Bone marrow (tissue), 2 donors: ENCODE results near the gene LIG1.
"Not testable (repeated sequence)": the region's sequence is repeated elsewhere in the genome, so short reads cannot be mapped to it uniquely, and the experiment has no call there.

Source experiments
- DNase-seq, 2 donors: peaks; one replicate each; lab custom pipeline; 2025; lab: John Stamatoyannopoulos, UW

The LIG1 gene

DNA sequence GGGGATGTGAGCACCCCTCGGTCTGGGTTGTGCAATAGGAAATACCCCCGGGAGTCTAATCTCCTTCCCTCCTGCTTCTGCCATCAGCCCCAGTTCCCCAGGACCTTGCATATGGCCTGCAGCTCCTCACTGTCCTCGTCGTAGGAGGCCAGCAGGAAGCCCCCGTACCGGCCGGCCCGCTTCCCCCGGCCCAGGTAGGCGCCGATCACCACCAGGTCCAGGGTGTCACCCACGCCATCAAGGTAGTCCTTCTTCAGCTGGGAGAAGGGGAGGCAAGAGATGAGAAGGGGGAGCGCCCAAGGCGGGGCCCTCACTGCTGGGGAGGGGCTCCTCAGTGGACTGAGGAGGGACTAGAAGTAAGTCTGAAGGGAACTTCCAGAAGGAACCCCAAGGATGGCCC lies 49.1 kb downstream of the LIG1 start:
- DNase-seq, result no peak

DNA sequence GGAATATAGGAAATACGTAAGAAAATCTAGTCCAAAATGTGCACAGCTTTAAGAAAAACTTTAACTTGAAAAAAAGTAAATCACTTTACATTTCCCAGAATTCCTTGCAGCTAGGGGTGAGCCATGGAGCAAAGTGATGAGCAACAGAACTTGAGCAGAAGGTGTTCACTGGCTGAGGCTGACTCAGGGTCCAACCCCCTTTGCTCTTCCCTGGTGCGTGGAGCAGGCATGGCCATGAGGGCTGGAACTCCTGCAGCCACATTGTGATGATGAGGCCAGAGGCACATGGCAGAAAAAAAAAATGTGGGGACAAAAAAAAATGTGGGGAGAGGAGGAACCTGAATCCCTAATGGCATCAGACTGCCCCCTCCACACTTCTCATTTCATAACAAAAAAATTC lies 49.6 kb downstream of the LIG1 start:
- DNase-seq, result no peak

DNA sequence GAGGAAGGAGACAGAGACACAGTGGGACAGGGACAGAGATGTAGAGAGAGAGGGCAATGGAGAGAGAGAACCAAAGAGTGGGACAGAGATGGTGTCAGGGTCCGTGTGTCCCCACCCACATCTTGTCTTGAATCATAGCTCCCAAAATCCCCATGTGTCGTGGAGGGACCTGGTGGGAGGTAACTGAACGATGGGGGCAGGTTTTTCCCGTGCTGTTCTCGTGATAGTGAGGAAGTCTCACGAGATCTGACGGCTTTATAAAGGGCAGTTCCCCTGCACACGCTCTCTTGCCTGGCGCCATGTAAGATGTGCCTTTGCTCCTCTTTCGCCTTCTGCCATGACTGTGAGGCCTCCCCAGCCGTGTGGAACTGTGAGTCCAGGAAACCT lies 52.0 kb downstream of the LIG1 start:
- DNase-seq, result no peak

DNA sequence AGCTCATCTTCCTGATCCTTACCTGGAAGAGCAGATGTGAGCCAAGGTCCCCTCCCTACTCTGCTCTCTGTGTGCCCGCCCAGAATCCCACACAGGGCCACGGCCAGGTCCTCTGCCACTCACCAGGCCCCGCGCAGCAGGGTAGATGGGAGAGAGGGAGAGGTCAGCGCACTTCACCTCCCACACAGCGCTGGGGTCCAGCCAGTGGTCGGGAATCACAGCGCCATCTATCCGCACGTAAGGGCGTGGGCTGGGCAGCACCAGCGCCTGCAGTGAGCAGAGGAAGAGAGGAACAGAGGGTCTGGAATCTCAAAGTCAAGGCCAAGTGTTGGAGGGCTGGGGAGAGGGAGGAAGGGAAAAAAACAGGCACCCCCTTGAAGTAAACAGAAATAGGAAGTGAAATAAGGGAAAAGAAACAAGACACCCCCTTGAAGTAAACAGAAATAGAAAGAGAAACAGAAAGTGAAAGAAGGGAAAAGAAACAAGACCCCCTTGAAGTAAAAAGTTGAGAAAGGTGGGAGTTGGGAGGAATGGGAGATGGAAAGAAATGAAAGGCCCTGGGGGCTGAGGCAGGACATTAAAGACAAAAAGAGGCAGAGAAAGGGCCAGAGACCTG lies 52.5 kb downstream of the LIG1 start:
- no peak for DNase-seq

DNA sequence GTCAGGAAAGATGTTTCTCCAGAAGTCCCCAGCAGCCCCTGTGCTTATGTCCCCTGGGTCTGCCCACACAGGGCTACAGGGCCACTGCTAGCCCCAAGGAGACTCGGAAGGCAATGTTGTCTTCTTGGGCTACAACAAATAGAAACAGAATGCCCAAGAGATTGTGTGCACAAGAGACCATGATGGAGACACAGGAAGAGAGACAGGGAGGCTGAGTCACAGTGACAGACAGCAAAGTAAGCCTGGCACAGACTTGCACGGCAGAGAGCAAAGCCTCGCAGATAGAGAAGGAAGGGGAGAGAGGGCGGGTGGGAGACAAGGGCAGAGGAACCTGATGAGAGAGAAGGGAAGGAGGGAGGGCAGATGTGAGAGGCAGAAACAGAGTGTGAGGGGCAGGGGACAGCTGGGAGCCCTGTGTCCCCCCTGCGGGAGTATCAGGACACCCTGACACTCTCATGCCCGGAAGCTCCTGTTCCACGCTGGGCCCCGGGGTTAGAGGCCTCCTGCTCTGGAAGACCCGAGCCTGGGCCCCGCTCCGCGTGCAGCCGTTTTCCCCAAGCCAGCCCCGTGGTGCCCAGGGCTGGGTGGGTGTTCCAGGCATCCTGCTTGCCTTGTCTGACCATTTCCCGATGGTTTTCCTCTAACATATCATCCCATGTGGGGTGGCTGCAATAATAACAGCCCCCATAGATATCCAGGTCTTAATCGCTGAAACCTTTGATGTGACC lies 56.8 kb downstream of the LIG1 start:
- DNase-seq, result peak in 1 of 2 donors; percentile 77

DNA sequence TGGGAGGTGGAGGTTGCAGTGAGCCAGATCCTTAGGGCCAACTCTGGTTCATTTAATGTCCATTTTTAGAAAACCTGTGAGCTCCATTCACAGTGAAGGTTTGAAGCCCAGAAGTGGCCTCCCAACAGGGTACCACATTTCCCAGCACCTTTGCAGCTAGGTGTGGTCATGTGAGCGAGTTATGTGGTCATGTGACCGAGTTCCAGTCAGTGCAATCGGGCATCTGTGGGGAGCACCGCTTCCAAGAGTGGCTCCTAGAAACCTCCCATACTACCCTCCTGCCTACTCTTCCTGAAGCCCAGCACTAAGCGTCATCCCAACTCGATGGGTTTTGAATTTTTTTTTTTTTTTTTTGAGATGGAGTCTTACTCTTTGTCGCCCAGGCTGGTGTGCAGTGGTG lies 58.9 kb downstream of the LIG1 start:
- no peak for DNase-seq

DNA sequence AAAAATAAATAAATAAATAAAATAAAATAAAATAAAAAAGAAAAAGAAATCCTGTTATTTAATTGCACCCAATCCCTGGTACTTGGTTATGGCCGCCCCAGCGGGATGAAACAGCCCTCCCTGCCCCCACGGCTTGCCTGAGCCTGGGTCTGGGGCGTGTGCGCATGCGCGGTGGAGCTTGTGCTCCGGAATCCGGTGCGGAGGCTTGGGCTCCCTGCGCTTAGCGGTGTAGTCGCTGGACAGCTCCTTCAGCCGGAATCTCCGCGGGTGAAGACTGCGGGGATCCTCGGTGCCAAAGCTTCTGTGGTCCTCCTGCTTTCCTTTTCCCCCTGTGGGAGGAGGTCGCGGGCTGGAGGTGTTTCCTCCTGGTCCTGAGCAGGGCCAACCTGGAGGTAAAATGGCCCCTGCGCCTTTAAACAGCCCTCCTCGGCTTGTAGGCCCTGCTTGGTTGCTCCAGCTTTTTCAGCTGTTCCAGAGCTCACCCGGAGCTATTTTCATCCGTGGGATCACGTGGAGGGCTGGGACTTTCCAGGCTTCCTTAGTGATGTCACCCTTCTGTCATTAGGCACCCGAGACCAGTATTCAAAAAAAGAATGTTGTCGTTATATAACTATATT lies 59.7 kb downstream of the LIG1 start, which contains the start of gene PLA2G4C:
Gene PLA2G4C (minus strand): TSS at position 468 of the 617 bp plus-strand sequence. CDS start 4,288 bp downstream, outside the sequence.
- DNase-seq, result peak; percentile 65 to 89

DNA sequence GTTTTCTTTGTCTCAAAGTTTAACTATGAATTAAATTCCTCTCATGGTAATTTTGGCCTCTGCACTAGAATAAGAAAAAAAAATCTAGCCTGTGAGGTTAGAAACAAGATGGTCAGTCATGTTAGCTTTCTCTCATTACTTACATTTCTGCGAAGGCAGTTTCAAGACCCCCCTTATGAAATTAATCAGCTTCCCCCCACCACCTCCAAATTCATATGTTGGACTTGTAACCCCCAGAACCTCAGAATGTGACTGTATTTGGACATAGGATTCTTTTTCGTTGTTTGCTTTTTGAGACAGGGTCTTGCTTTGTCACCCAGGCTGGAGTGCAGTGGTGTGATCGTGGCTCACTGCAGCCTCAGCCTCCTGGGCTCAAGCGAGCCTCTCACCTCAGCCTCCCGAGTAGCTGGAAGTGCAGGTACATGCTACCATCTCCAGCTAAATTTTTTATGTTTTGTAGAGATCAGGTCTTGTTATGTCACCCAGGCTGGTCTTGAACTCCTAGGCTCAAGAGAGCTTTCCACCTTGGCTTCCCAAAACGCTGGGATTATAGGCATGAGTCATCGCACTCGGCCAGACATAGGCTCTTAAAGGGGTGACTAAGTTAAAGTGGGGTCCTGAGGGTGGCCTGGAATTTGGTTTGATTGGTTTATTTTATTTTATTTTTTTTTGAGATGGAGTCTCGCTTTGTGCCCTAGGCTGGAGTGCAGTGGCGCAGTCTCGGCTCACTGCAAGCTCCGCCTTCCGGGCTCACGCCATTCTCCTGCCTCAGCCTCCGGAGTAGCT lies 61.0 kb downstream of the LIG1 start:
- DNase-seq, result no peak

DNA sequence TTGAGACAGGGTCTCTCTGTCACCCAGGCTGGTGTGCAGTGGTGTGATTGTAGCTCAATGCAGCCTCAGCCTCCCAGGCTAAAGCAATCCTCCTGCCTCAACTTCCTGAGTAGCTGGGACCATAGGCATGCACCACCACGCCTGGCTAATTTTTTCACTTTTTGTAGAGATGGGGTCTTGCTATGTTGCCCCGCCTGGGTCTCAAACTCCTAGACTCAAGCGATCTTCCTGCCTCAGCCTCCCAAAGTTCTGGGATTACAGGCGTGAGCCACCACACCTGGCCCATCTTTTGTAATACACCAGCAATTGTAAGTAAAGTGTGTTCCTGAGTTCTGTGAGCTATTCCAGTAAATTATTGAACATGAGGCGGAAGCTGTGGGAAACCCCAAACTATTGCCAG lies 66.2 kb downstream of the LIG1 start:
- DNase-seq, result no peak

DNA sequence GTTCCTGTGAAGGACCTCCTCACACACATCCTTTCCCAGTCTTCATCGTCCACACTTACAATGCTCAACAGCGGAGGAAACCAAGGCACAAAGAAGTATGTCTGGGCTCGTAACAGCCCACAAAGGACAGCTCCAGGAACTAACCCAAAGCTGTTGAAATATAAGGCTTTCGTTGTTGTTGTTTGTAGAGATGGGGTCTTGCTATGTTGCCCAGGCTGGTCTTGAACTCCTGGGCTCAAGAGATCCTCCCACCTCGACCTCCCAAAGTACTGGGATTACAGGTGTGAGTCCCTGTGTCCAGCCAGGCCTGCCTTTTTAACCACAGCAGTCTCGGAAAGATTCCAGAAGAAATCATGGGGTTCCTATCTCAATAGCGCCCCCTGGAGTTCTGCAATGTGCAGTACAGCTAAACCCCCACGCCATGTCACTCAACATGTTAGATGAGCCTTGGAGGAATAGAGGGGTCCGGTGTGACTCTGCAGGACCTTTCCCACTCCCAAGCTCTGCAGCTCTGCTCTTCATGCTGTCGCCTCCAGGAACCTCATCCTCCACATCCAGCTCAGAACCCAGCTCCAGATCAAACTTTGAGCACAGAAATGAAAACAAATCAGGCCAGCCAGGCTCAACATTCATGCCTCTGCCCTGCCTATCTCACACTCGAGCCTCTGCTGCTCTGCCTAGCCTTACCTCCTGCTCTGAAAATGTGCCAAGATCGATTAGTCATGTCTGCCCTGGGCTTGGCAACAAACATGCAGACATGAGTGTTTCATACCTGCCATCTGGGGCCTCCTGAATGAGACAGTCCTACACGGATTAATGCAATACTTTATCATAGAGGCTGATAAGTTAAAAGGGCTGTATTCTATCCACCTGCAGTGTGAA lies 67.0 kb downstream of the LIG1 start:
- peak in 1 of 2 donors; percentile 30 for DNase-seq

DNA sequence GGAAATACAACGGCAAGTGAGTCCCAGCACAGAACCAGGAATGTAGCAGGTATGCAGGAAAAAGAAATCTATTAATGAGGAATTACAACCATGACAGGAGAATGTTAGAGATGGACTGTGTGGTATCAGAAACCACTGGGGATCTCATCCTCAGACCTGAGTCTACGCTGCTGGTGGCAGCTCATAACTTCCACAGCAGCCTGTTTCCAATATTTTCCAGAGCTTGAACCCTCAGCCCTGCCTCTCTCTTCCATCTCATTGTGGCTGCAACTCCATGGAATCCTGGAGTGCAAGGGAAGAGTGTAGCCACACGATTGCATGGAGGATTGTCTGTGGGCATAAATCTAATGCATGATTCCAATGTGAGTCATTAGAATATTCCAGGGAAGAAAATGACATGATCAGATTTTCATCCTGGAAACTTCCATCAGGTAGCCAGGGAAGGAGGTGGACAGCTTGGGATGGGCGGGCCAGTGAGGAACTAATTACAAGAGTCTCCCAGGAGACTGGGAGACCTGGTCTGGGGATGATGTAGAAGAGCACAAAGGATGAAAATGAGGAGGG lies 74.5 kb downstream of the LIG1 start:
- DNase-seq, result no peak

DNA sequence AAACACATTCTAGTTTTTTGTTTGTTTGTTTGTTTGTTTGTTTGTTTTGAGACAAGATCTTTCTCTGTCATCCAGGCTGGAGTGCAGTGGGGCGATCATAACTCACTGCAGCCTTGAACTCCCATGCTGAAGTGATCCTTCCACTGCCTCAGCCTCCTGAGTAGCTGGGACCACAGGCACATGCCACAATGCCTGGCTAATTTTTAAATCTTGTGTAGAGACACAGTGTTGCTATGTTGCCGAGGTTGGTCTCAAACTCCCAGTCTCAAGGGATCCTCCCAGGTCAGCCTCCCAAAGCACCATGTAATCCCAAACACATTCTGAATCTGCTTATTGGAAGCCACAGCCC lies 75.3 kb downstream of the LIG1 start:
- no peak for DNase-seq

DNA sequence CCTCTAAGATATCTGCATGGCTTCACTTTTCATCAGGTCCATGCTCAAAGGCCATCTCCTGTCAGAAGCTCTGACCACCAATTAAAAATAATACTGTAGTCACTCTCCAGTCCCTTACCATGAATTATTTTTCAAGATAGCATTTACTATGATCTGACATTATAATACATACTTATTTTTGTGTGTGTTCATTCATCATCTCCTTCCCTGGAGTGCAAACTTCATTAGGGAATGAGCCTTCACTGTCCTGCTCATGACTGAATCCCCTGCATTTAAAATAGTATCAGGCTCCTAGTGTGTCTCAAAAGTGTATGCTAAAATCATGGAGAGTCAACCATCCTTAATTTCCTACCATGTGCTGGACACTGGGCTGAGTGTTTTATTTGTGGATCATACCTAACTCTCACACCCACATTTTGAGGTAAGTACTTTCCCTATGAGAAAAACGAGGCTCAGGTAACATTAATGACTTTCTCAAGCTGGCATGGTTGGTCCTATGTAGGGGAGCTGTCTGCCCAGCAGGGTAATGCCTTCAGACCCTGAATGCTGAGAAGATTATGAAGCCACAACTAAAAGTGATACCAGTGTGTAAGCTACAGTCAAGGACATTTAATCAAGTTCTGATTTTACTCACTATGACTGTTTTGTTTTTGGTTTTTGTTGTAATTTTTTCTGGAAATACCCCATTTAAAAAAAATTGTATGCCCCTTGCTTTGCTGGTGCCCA lies 75.9 kb downstream of the LIG1 start:
- DNase-seq, result no peak

DNA sequence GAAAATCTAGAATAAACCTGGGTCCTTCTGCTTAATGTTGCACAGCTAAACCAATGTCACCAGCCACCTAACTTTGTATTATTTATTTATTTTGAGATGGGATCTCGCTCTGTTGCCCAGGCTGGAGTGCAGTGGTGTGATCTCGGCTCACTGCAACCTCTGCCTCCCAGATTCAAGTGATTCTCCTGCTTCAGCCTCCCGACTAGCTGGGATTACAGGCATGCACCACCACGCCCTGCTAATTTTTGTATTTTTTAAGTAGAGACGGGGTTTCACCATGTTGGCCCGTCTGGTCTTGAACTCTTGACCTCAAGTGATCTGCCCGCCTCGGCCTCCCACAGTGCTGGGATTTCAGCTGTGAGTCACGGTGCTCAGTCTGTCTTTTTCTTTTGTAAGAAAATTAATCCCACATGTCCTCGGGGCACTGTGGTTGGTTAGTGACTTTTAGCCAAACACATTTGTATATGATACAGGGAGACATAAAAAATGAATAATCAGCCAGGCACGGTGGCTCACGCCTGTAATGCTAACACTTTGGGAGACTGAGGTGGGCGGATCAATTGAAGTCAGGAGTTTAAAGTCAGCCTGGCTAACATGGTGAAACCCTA lies 78.9 kb downstream of the LIG1 start:
- not testable (repeated sequence) for DNase-seq

DNA sequence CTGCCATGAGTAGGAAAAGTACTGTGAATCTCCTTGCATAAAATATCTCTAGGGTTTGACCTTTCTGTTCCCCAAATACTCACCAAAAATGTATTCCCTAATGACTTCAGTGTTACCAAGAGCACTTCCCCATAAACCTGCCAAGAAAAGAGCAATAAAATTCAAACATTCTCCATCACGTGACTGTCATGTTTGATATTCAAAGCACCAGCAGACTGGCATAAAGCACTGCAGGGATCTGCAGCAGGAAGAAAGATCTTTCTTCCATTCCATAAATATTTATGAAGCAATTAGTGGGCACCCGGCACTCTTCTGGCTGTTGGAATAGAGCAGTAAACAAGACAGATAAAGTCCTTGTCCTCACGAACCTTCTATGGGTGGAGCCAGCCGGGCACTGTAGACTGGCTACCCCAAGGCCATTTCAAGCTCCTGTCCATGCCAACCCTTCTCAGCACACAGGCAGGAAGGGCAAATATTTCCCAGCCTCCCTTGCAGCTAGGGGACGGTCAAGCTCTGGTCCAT lies 79.8 kb downstream of the LIG1 start:
- no peak for DNase-seq

DNA sequence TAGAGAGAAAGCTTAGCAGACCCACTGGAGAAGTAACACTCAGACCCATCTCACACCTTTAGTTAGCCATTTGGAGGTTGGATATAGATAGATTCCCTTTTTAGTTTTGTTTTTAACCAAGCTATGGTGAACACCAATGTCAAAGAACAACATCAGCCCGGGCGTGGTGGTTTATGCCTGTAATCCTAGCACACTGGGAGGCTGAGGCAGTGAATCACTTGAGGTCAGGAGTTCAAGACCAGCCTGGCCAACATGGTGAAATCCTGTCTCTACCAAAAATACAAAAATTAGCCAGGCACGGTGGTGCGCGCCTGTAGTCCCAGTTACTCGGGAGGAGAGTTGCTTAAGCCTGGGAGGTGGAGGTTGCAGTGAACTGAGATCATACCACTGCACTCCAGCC lies 81.2 kb downstream of the LIG1 start:
- not testable (repeated sequence) for DNase-seq

DNA sequence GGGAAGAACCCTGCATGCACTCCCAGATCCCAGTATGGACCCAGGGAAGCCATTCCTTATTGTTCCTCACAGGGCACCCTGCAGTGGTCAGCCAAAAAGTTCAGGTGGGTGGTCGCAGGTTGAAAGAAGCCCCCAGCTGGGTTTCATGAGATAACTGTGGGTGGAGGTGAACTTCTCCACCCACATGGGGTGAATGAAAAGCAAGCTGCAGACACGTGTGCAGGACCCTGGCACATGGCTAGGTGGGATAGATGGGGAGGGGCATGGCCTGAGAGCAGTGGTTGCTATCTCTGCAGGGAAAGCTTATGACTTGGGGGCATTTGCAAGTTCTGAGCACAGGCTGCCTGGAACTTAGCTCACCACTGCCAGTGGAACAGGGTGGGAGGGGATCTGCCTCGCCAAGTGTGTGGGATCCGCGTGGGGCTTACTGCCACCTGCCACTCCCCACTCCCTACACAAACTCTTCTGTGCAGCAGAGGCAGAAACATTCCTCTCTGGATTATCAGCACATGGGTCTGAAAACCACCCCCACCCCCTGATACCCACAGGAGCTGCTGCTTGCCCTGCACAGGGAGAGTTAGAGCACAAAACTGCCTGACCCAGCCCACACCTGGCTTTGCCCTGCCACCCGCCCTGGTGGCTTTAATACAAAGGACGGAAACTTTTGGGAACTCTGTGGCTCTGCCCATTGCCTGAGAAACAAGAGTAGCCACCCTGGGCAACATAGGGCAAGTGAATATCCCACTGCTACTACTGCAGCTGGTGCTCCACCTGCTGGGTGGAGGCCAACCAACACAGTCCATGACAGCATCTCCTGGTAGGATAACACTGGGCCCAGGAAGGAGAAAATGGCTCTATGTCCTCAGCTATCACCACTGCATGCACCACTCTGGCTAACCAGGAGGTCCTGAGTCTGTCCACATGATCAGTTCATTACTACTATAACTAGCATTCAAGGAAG lies 84.0 kb downstream of the LIG1 start:
- DNase-seq, result no peak

DNA sequence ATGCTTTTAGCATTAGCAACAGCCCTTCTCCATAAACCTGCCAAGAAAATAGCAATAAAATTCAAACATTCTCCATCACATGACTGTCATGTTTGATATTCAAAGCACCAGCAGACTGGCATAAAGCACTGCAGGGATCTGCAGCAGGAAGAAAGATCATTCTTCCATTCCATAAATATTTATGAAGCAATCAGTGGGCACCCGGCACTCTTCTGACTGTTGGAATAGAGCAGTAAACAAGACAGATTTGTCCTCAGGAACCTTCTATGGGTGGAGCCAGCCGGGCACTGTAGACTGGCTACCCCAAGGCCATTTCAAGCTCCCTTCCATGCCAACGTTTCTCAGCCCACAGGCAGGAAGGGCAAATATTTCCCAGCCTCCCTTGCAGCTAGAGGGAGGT lies 85.1 kb downstream of the LIG1 start:
- no peak for DNase-seq

DNA sequence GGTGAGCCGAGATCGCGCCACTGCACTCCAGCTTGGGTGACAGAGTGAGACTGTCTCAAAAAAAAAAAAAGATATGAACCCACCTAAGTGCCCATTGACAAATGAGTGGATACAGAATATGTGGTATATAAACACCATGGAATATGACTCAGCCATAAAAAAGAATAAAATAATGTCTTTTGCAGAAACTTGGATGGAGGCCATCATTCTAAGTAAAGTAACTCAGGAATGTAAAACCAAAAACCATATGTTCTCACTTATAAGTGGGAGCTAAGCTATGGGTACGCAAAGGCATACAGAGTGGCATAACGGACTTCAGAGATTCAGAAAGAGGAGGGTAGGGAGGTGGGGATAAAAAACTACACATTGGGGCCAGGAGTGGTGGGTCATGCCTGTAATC lies 89.0 kb downstream of the LIG1 start:
- DNase-seq, result no peak
